BLaER1 treated with 17β-estradiol and CSF1 and Interleukin-3, amounts not matched to agents 10 nM and 100 nM (cell line): ENCODE measurements around the gene CADM4.

ENCODE experiments used
- H3K27ac ChIP-seq, 11 experiments: shearing (Covaris generic); formaldehyde crosslinking; 2 replicates each; pipeline ENCODE4 v1.8.1; 2022
- H3K27me3 ChIP-seq, 11 experiments: shearing (Covaris generic); formaldehyde crosslinking; 2 replicates each; pipeline ENCODE4 v1.8.1; 2022
- H3K36me3 ChIP-seq, 11 experiments: shearing (Covaris generic); formaldehyde crosslinking; 2 replicates each; pipeline ENCODE4 v1.8.1; 2022
- H3K4me1 ChIP-seq, 10 experiments: shearing (Covaris generic); formaldehyde crosslinking; 2 replicates each; pipeline ENCODE4 v1.8.1; 2022
- H3K4me2 ChIP-seq, 11 experiments: shearing (Covaris generic); formaldehyde crosslinking; 2 replicates each; pipeline ENCODE4 v1.8.1; 2022
- H3K4me3 ChIP-seq, 10 experiments: shearing (Covaris generic); formaldehyde crosslinking; 2 replicates each; pipeline ENCODE4 v1.8.1; 2022
- H3K9ac ChIP-seq, 11 experiments: shearing (Covaris generic); formaldehyde crosslinking; 2 replicates each; pipeline ENCODE4 v1.8.1; 2022
- H3K9me3 ChIP-seq, 11 experiments: shearing (Covaris generic); formaldehyde crosslinking; replicated peaks in 1 of 11; 2 replicates each; pipeline ENCODE4 v1.8.1; 2022
- H4K20me1 ChIP-seq, 11 experiments: shearing (Covaris generic); formaldehyde crosslinking; 2 replicates each; pipeline ENCODE4 v1.8.1; 2022
- Cebpa-rat ChIP-seq, 11 experiments: shearing (Covaris generic); IDR thresholded peaks; 2 replicates each; pipeline ENCODE4 v1.8.1; 2022

CADM4 gene

DNA sequence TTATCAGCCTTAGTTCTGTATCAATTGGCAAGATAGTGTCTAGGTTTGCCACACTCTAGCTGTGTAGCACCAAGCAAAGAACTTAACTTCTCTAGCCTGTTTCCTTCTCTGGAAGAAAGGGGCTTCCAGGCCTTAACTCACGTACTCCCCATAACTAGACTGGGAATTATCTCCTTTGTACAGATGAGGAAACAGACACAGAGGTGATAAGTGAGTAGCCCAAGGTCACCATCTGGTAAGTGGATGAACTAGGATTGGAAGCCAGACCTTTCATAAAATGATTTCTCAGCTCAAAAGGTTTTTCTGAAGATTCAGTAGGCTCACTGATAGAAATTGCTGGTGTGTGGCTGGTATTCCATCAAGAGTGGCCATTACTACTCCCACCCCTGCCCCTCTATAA is 23.3 kb downstream of the CADM4 start:
- peaks cover 36 to 53% (median 48%) of the 10 kb centered on the region in 10 experiments for H3K4me1 ChIP-seq

DNA sequence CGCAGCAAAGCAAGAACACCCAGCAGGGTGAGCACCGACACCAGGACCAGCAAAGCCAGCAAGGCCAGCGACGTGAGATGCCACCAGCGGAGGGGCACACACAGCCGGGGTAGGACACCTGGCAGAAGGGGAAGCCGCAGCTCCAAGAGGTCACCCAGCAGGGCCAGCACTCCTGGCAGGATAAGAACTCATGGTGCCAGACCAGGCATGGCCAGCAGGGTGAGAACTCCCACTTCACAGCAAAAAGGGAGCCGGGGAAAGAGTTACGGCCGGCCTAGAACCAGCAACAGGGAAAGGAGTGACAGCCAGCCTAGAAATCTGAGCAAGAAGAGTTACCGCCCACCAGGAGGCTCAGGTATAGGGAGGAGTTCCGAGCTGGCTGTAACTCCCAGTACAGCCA is 27.3 kb downstream of the CADM4 start:
- Histone ChIP-seq H3K4me3 (no peak overlapping the region), H3K36me3 (peaks cover 33 to 65% (median 58%) of the 10 kb centered on the region in 11 experiments), H3K9me3 (no peaks in the 10 kb centered on the region), H3K4me2 (no peak overlapping the region), H3K4me1 (peaks cover 26 to 48% (median 39%) of the 10 kb centered on the region in 10 experiments), H3K27ac (no peak overlapping the region; a peak in 1 of 22 replicates), H3K9ac (no peak overlapping the region), H4K20me1 (peaks cover 0 to 100% (median 57%) of the 10 kb centered on the region in 11 experiments; a peak in 15 of 22 replicates), H3K27me3 (no peaks in the 10 kb centered on the region)
- no peak for TF ChIP-seq Cebpa-rat (IDR thresholded peaks at IDR 0.05)

More for the DNA sequence above, 23.3 kb downstream of the CADM4 start:
- H3K9ac ChIP-seq, result peak overlapping the region in 9 of 11 experiments; percentile 1 to 56 (median 16); a peak in 9 of 22 replicates
- TF ChIP-seq Cebpa-rat (IDR thresholded peaks at IDR 0.05), result no peak
- peak overlapping the region; percentile 7 to 98 (median 72); a peak in 19 of 22 replicates for H3K4me2 ChIP-seq
- H3K36me3 ChIP-seq, result peaks cover 30 to 43% (median 40%) of the 10 kb centered on the region in 11 experiments
- peak overlapping the region in 8 of 11 experiments; percentile 1 to 42 (median 18); a peak in 10 of 22 replicates for H3K27ac ChIP-seq
- H3K27me3 ChIP-seq, result no peaks in the 10 kb centered on the region
- H3K9me3 ChIP-seq, result no peaks in the 10 kb centered on the region
- H4K20me1 ChIP-seq, result peaks cover 0 to 61% (median 34%) of the 10 kb centered on the region in 11 experiments; a peak in 14 of 22 replicates
- no peak overlapping the region for H3K4me3 ChIP-seq

DNA sequence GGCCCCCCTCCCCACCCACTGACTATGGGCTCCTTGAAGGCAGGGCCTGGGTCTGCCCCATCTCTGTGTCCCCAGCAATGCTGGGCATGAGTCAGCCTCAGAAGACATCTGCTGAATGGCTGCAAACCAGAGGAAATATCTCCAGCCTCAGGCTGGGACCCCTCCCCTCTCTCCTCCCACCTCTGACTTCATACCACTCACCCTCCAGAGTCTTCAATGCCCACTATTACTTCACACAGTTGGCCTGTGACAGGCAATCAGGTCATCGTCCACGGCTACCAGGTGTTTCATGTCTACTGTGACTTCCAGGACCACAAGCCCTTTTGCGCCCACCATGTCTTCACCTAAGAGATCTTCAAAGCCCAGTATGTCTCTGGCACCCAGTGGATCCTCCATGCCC is 27.9 kb downstream of the CADM4 start, which contains the start of gene SRRM5:
Gene SRRM5 (plus strand): TSS at position 301 of the 400 bp plus-strand sequence. CDS start 34 bp downstream, at position 335.
- H3K9me3 ChIP-seq, result no peaks in the 10 kb centered on the region
- no peak for TF ChIP-seq Cebpa-rat (IDR thresholded peaks at IDR 0.05)
- peaks cover 33 to 69% (median 63%) of the 10 kb centered on the region in 11 experiments for H3K36me3 ChIP-seq
- no peaks in the 10 kb centered on the region for H3K27me3 ChIP-seq
- peaks cover 26 to 48% (median 39%) of the 10 kb centered on the region in 10 experiments for H3K4me1 ChIP-seq
- H3K27ac ChIP-seq, result peak within 1 kb of the TSS in 1 of 11 experiments; percentile 2; a peak in 2 of 22 replicates
- peaks cover 0 to 94% (median 57%) of the 10 kb centered on the region in 11 experiments; a peak in 15 of 22 replicates for H4K20me1 ChIP-seq
- H3K9ac ChIP-seq, result peak within 1 kb of the TSS in 5 of 11 experiments; percentile 0 to 20 (median 12); a peak in 4 of 22 replicates
- H3K4me3 ChIP-seq, result no peak within 1 kb of the TSS
- H3K4me2 ChIP-seq, result no peak within 1 kb of the TSS

DNA sequence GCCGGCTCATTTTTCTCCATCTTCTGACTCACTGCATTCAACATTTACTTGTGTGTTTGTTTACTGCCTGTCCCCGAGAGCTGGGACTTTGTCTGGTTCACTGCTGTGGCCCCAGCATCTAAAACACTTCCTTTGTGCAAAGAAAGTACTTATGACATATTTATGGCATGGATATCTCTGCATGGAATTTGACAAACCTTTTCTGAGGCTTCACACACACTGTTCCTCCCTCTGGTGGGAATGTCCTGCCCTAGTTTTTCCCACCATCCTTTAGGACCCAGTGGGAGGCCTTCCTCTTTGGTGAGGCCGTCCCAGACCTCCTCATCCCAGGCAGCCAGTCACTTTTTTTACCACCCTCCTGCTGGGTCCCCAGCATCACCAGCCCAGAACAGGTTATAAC is 29.2 kb downstream of the CADM4 start:
- Histone ChIP-seq H3K36me3 (peaks cover 33 to 81% (median 76%) of the 10 kb centered on the region in 11 experiments), H3K4me1 (peaks cover 24 to 48% (median 35%) of the 10 kb centered on the region in 10 experiments)
- no peak for TF ChIP-seq Cebpa-rat (IDR thresholded peaks at IDR 0.05)

DNA sequence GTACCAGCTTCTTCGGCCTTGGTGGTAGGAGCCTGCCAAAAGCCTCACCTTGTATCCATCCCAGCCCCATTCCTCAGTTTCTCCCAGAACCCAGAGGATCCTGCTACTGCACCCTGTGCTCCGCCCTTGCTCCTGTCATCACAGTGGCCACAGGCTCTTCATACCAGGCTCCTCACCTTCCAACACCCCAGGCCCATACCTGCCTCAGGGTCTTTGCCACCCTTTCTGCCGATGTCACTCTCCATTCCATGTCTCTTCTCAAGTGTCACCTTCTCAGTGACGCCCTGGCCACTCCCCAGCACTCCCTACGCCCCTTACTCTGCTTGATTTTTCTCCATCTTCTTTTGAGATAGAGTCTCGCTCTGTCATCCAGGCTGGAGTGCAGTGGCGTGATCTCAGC is 29.8 kb downstream of the CADM4 start:
- Histone ChIP-seq H3K27ac (peak overlapping the region in 3 of 11 experiments; percentile 23 to 31 (median 29); a peak in 4 of 22 replicates), H3K27me3 (no peaks in the 10 kb centered on the region), H3K36me3 (peaks cover 33 to 80% (median 75%) of the 10 kb centered on the region in 11 experiments), H3K4me1 (peaks cover 24 to 48% (median 37%) of the 10 kb centered on the region in 10 experiments), H4K20me1 (peaks cover 0 to 76% (median 51%) of the 10 kb centered on the region in 11 experiments; a peak in 15 of 22 replicates), H3K4me3 (no peak overlapping the region), H3K9me3 (no peaks in the 10 kb centered on the region), H3K4me2 (0 out of 22 replicates have a peak overlapping the region, but pooled peaks of 1 of the 11 experiments have one; percentile 2), H3K9ac (peak overlapping the region in 1 of 11 experiments; percentile 2; a peak in 1 of 22 replicates)
- no peak for TF ChIP-seq Cebpa-rat (IDR thresholded peaks at IDR 0.05)

More for the DNA sequence above, 29.2 kb downstream of the CADM4 start:
- peaks cover 0 to 81% (median 53%) of the 10 kb centered on the region in 11 experiments; a peak in 15 of 22 replicates for H4K20me1 ChIP-seq
- H3K4me2 ChIP-seq, result no peak overlapping the region
- no peaks in the 10 kb centered on the region for H3K9me3 ChIP-seq
- H3K27me3 ChIP-seq, result no peaks in the 10 kb centered on the region
- H3K4me3 ChIP-seq, result no peak overlapping the region
- H3K9ac ChIP-seq, result peak overlapping the region in 6 of 11 experiments; percentile 0 to 20 (median 11); a peak in 4 of 22 replicates
- peak overlapping the region in 1 of 11 experiments; percentile 2; a peak in 1 of 22 replicates for H3K27ac ChIP-seq

DNA sequence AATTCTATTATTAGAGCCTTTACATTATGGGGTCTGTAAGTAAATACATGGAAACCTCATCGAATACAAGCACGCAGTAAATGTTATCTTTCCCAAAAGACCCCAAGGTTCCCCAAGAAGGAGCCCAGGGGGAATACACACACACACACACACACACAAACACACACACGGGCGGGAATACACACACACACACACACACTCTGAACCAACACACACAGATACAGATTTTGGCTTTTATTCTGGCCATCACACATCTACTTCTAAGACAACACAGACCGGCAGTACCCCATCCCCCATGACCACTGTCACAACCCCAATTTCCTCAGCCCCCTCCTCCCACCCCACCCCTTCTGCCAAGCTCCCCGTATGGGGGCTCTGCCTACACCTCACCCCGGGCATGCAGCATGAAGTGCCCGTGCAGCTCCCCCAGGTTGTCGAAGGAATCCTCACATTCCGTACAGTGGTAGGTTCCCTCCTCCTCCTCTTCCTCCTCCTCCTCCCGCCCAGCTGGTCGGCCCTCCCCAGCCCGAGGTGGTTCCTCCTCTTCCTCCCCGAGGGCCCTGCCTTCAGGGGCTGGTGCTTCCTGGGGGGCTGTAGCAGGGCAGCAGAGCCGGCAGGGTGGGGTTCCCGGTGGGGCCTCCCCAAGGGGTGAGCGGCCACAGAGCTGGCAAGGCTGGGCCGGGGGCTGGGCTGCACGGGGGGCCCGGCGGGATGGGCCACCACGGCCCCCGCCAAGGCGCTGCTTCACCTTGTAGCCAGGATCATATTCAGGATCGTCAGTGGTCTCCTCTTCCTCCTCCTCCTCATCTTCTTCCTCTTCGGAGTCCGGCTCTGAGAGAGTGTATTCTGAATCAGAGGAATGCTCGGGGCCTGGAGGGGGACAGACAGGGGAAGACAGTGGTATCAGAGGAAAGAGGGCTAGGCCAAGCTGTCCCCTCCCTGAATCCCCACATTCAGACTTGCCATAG is 32.1 kb downstream of the CADM4 start:
- Histone ChIP-seq H3K4me2 (peak overlapping the region; percentile 81 to 96 (median 94)), H3K4me3 (peak overlapping the region; percentile 40 to 66 (median 49); a peak in 19 of 20 replicates), H3K36me3 (peaks cover 19 to 66% (median 52%) of the 10 kb centered on the region in 11 experiments), H3K27me3 (no peaks in the 10 kb centered on the region), H3K9me3 (no peaks in the 10 kb centered on the region), H3K4me1 (peaks cover 24 to 71% (median 60%) of the 10 kb centered on the region in 10 experiments), H3K27ac (peak overlapping the region; percentile 54 to 85 (median 74)), H4K20me1 (peaks cover 0 to 70% (median 31%) of the 10 kb centered on the region in 11 experiments; a peak in 15 of 22 replicates), H3K9ac (peak overlapping the region; percentile 61 to 84 (median 75))
- TF ChIP-seq Cebpa-rat (IDR thresholded peaks at IDR 0.05), result no peak

DNA sequence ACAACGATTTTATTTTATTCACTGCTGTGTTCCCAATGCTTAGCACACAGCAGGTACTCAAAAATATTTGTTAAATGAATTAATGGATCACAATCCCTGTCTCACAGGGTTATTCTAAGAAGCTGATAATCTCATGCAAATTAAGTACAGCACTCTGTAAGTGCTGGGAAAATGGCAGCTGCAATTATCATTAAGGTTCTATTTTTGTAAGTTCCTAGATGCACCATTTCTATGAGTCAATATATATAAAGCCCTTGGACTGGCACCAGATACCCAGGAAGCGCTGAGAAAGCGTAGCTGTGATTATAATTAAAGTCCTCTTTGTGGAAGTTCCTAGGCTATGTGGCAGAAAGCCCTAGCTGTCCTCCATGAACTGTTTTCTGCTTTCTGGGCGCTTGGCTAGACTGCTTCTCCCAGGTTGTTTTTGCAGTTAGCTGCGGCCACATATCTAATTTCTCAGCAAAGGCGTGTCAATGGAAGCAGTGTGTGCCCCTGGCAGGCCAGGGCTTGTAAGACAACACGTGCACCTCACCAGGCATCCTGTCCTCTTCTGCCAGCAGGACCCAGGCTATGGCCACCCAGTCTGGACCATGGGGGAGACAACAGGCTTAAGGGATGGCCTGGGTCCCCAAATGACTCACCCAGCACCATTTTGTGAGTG is 33.0 kb downstream of the CADM4 start:
- Histone ChIP-seq H3K27me3 (no peaks in the 10 kb centered on the region), H3K9me3 (no peaks in the 10 kb centered on the region), H4K20me1 (peaks cover 0 to 62% (median 26%) of the 10 kb centered on the region in 11 experiments; a peak in 15 of 22 replicates), H3K4me2 (peak overlapping the region; percentile 81 to 96 (median 94)), H3K4me1 (peaks cover 24 to 80% (median 67%) of the 10 kb centered on the region in 10 experiments), H3K4me3 (peak overlapping the region in 2 of 10 experiments; percentile 48 to 52; a peak in 4 of 20 replicates), H3K36me3 (peaks cover 18 to 66% (median 52%) of the 10 kb centered on the region in 11 experiments), H3K27ac (peak overlapping the region in 10 of 11 experiments; percentile 54 to 85 (median 76); a peak in 16 of 22 replicates), H3K9ac (peak overlapping the region in 10 of 11 experiments; percentile 48 to 84 (median 74); a peak in 13 of 22 replicates)
- no peak for TF ChIP-seq Cebpa-rat (IDR thresholded peaks at IDR 0.05)
